Left forelimb (tissue), 1 donor: ENCODE measurements around the gene PDCD10.

ENCODE experiments used
- DNase-seq: peaks from one replicate; pipeline ENCODE4 v3.0.0-alpha.2; 2018; ENCODE audit warnings: low spot score

The PDCD10 gene

DNA sequence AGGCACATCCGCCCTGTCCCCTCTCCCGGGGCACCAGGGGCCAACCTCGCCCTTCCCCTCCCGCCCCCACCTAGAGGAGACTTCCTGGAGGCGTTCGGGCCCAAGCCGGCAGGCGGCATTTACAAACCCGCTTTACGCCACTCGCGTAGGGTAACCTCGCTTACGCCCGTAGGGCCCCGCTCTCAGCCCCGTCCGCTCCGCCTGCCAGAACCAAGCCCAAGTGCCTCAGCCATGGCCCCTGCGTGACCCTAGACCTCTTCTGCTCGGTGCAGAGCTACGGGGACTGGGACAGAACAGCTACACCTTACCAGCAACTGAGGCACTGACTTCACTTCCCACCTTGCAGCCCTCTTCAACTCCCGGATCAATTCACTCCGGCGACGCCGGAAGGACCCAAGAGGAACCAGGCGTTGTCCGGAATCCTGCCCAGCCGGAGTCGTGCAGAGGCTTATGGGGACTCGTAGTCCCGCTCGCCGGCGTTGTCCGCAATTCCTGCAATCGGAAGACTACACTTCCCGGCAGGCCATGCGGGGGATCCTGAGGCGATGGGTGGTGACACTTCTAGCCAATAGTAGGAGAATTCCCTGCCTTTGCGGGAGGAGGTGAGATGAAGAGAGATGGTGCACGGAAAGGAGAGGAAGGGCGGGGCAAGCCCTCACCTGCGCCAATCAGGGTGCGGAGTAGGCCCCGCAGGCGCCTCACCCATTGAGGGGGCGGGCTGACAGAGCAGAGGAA lies at the start of gene PDCD10:
PDCD10 (minus strand) TSS at position 395 of the 735 bp plus-strand sequence. CDS start 14,735 bp downstream, outside the sequence.
- DNase-seq: peak; percentile 96

DNA sequence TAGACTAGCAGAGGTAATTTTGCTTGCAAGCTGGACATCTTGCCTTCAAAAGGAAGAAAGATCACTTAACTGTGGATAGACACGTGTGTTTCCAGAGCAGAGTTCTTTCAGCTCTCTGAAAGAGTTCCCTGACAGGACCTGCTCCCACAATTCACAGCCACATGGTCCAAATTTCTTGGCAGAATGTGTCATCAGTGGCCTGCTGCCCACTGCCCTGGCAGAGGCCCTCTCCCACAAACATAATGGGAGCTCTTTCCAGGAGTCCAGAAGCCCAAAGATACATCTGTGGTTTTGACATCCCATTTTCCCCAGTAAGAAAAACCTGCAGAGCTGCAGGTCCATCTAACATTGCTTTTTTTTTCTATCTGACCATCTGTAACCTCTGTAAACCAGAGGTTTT lies 49.1 kb upstream of the PDCD10 start:
- no peak for DNase-seq

DNA sequence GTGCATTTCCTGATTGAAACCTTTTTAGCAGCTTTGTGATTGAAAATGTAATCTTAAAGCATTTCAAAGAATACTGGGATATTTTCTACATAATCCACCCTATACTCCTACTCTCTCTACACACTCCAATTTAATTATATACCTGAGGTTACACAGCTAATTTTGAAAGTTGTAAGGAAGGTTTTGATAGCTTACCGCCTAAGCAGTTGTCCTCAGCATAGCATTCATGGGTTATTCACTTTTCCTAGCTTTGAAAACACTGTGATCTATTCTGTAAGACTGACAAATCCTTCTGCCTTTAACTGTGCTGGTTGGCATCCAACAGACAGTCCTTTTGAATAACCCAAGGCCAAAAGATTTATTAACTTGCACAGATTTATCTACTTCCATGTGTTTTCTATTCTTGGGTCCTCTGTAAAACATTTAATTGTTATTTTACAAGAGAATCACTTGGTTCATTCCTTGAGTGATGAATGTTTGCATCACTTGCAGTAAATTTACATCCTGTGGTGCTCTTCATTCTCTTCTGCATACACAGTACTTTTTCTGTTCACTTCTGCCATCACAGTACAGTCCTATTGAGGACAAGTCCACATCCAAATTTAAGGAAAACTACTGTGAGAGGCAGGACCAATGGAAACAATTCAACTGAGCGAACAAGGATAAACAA lies 45.7 kb upstream of the PDCD10 start:
- no peak for DNase-seq

DNA sequence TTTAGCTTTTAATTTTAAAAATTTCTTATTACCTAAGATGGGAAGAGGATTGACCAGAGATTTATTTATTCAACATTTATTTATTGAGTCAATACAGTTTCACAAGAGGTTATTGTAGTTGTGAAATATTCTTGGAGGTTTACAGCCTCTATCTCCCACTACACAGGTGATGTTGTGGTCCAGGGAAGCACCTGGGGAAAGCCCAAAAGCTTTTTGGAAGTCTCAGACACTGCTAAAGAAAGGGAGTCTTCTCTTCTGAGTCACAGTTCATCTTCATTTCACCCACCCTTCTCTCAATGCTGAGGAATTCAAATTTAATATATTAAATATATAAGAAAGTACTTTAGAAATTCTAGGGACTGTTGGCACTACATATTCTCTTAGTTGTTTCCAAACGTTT lies 42.7 kb upstream of the PDCD10 start:
- no peak for DNase-seq

- no peak for DNase-seq
Observed at GRCh38 chr3:167776066-167776685, 41.5 kb upstream of the PDCD10 start.

DNA sequence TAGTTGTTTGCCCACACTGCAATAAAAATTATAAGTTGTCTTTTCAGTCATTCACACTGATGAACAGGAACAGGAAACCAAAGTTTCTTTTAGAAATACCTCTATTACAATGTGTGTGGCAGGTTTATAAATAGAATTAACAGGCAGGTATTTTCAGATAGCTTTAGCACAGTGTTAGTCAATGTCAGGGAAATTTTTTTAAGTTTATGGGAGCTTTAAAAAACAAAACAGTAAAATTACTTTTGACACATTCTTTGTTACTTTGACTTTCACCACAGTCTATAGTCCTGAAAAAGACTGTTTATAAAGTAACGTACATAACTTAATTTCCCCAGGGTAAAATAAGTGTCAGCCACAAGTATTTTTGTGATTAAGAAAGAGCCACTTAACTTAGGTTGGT lies 38.9 kb upstream of the PDCD10 start:
- no peak for DNase-seq

DNA sequence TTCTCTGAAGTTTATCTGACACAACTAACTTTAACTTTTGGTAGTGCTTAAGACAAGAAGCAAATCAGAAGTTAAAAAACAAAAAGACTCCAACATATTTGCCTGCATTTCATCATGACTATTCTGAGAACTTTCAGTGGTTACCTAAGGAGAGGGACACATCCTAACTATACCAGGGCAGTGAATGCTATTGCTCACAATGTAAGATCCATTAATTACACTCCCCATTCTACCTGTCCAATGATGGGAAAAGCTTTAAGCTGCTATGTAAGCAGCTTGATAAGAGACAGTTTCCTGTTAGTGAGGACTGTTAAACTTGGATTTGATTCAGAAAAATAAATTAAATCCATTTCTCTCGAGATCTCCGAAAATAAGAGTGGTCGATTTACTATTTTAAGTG lies 38.3 kb upstream of the PDCD10 start:
- no peak for DNase-seq

DNA sequence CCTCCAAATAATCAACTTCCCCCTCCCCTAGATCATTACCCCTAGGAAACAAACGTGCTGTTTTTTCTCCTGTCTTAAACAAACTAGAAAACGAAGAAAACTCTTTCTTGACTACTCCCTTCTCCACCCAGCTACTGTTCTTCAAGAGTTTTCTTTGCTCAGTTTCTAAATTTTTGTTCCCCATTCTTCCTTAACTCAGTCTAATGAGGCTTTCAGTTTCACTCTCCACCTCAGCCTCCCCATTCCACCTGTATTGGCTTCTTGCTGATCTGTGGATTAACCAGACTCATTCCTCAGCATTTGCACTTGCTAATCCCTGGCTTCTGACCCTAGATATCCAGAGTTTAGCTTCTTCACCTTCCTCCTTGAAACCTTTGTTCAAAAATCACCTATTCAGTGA lies 27.6 kb upstream of the PDCD10 start:
- DNase-seq: no peak

GRCh38 chr3:167761302-167761701 lies 26.6 kb upstream of the PDCD10 start:
- no peak for DNase-seq

DNA sequence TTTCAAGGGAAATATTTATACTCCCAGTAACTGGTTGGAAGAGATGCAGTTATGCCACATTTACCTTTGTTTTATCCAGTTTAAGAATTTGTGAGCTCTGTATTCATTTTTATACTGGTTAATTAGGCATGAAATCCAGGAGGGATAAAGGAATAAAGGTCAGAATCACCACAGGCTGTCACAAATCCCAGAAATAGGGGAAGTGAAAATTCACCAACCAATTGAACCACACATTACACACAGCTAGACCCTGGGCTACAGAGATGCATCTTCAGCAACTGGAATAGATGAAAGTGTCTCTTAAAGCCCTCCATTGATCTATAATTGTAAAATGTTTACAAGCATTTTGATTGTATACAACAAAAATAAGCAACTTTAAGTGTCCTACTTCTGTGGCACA lies 19.4 kb upstream of the PDCD10 start:
- DNase-seq: no peak

DNA sequence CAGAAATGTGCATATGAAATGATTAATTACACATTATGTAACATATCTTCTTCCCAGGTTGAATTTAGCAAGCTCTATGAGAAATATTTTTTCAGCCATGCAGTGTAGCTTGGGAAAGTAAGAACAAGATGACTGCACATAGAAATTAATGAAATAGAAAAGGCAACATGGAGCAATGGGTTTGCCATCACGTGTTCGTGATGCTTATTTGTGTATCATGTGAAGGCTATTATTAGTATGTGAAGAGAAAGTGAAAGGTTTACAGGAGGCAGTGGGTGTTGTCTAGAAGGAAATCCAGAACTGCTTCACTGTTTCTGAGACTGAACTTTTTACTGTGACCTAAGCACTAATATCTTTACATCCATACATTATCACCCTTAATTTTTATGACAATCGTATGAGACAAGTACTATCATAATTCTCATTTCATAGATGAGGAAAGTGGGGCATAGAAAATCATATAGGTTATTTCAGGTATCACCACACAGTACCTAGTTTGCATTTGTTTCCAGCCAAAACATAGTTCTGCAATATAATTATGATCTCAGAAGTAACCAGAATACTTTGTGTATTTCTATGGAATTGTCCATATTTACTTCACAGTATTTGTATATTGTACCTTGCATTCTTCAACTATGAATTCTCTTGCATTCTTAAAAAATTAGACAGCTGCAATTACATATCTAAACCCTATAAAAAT lies 15.7 kb upstream of the PDCD10 start:
- DNase-seq: no peak

GRCh38 chr3:167749728-167750127 lies 15.0 kb upstream of the PDCD10 start:
- DNase-seq: no peak

DNA sequence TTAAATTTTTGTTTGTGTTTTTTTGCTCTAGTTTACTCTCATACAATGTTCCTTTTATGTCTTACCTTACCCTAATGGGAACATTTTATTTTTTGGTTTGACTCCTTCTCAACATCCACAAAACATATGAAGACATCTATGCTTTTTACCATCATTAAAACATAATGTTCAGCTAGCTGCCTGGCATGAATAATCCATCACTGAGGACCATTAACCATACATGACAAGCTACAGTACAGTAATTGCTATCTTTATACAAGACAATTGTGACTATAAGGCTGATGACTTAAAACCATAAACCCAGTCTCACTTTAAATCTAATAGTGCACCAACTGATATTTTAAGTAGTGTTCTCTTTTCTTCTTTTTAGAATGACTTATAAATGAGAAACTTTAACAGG lies 14.5 kb upstream of the PDCD10 start:
- DNase-seq: no peak

DNA sequence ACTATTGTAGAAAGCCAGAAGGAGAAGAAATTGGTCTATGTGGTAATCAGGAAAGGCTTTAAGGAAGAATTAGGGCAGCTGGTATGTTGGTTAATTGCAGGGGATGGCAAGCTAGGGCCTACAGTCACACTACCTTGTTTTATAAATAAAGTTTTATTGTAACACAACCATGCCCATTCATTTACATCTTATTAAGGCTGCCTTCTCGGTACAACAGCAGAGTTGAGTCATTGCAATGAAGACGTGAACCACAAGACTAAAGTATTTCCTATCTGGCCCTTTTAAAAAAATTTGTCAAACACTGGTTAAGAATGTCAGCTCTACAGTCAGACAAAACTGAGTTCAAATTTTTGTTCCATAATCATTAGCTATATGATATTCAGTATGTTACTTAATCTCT lies 9.1 kb upstream of the PDCD10 start:
- DNase-seq: no peak

DNA sequence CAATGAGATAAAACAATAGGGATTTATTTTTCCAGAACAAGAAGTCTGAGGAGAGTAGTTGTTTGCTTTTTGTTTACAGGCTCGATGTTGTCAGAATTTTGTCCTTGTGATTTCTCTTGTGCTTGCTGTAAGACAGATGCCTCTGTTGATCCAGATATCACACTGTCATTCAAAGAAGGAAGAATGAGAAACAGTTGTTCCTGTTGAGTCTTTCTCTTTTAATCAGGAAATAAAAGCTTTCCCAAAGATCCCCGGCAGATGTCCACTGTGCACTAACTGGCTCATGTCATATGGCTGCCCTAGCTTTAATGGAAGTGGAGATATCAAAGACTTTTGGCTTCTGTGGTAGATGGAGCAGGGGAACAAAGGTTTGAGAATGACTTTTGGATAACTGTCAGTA lies 7.6 kb upstream of the PDCD10 start:
- DNase-seq: no peak

DNA sequence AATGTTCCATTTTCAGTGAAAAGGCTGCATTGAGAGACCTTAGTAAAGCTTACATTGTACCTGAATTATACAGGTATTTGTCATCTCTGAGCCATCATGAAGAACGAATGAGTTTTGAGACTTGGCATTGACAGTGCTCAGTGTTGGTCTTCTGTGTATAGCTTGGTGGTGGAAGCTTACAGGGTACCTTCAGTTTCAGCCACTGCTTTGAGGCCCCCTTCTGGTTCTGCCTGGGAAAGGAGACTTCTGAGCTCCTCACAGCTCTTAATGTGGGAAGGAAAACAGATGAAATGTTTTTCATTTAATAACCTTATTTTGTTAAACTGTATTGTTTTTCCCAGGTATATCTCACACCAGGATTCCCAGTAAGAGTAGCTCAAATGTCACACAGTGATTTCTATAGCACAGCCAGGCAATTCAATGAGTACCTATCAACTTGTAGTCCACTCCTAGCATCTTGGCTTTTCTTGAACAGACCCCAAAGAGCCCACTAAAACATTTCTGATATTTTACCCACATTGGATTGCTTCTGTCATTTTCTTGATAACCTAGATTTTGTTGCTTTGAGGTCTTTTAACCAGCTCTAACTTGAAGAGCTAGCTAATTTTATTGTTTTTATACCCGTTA lies 6.4 kb upstream of the PDCD10 start:
- DNase-seq: no peak

- no peak for DNase-seq
Observed at GRCh38 chr3:167739190-167739810, 4.6 kb upstream of the PDCD10 start.

- DNase-seq: no peak
Observed at GRCh38 chr3:167738037-167738436, 3.3 kb upstream of the PDCD10 start.

DNA sequence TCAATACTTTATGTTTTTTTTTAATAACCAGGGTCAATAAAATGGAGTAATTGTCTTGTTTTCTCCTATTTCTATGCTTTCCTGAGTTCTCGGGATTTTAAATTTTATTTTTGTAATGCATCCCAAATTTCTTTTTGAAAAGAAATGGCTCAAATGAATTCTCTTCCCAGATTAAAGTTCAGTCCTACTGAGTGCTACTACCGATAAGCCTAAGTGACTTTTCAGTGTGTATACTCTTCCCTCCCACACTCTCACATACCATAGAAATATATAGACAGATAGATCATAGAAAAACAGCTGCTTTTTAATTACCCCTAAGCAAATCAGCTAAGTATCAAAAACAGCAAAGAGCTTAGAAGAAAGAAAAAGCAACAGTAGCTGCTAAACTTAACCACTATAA lies 2.3 kb upstream of the PDCD10 start:
- no peak for DNase-seq

GRCh38 chr3:167736264-167736787 lies 1.6 kb upstream of the PDCD10 start:
- no peak for DNase-seq
